ENCODE results near the gene HSPB1. TPM values are rescaled to one million over a fixed set of nuclear protein-coding genes. Genes with fewer than 3 reads are reported as not detected.
A peak's percentile ranks its signal among the peaks of the same experiment; 100 is the strongest.

HSPB1 gene
- total RNA-seq, 3 donors from 2014 or later (not counting 1 experiment from before 2014, with no cell fraction given) = 14.4 to 15.9 (median 14.7) TPM

GRCh38 chr7:76272142-76272541 is 30.3 kb upstream of the HSPB1 start:
- no peak for ATAC-seq

GRCh38 chr7:76272851-76273497 is 29.5 kb upstream of the HSPB1 start:
- H3K9me3 ChIP-seq (ENCODE audit: control insufficient read depth, insufficient read depth, low read length) = no peaks in the 10 kb centered on the region
- Mint-ChIP-seq H3K4me1 (peaks cover 0 to 3% of the 10 kb centered on the region in 2 donors), H3K27ac (no peak overlapping the region), H3K9me3 (no peaks in the 10 kb centered on the region), H3K27me3 (ENCODE audit: low read depth in 2 of 2) (peaks cover 0 to 17% of the 10 kb centered on the region in 2 donors), H3K4me3 (no peak overlapping the region), H3K36me3 (no peaks in the 10 kb centered on the region)
- H3K4me3 ChIP-seq (ENCODE audit: low read length) = no peak overlapping the region
- intact Hi-C loops (cut with micrococcal nuclease) = no loop called here
- no peaks in the 10 kb centered on the region for H3K36me3 ChIP-seq (ENCODE audit: control insufficient read depth, insufficient read depth, low read length)
- no peak for ATAC-seq
- 34% methylated on average over 7 of the region's 7 CpGs for WGBS (ENCODE audit: insufficient coverage)
- H3K27me3 ChIP-seq (ENCODE audit: control insufficient read depth, insufficient read depth, low read length) = peaks cover 2% of the 10 kb centered on the region
- no peak overlapping the region for H3K27ac ChIP-seq (ENCODE audit: low read length)
- no peak for DNase-seq
- no peak for TF ChIP-seq CTCF (IDR thresholded peaks at IDR 0.05)
- peaks cover under 1% of the 10 kb centered on the region for H3K4me1 ChIP-seq (ENCODE audit: control insufficient read depth, insufficient read depth, low read length)

More at GRCh38 chr7:76272142-76272541, 30.3 kb upstream of the HSPB1 start:
- H3K9me3 Mint-ChIP-seq = no peaks in the 10 kb centered on the region
- H3K27me3 ChIP-seq (ENCODE audit: control insufficient read depth, insufficient read depth, low read length) = peaks cover 2% of the 10 kb centered on the region
- H3K4me3 ChIP-seq (ENCODE audit: low read length) = no peak overlapping the region
- H3K4me3 Mint-ChIP-seq = no peak overlapping the region
- no peak for TF ChIP-seq CTCF (IDR thresholded peaks at IDR 0.05)
- peaks cover 0 to 17% of the 10 kb centered on the region in 2 donors for H3K27me3 Mint-ChIP-seq (ENCODE audit: low read depth in 2 of 2)
- intact Hi-C loops (cut with micrococcal nuclease) = no loop called here
- DNase-seq = no peak
- no peaks in the 10 kb centered on the region for H3K36me3 Mint-ChIP-seq
- 93% methylated on average over 6 of the region's 6 CpGs for WGBS (ENCODE audit: insufficient coverage)
- H3K36me3 ChIP-seq (ENCODE audit: control insufficient read depth, insufficient read depth, low read length) = no peaks in the 10 kb centered on the region
- H3K4me1 ChIP-seq (ENCODE audit: control insufficient read depth, insufficient read depth, low read length) = peaks cover 3% of the 10 kb centered on the region
- H3K27ac ChIP-seq (ENCODE audit: low read length) = no peak overlapping the region
- peaks cover 0 to 3% of the 10 kb centered on the region in 2 donors for H3K4me1 Mint-ChIP-seq
- no peaks in the 10 kb centered on the region for H3K9me3 ChIP-seq (ENCODE audit: control insufficient read depth, insufficient read depth, low read length)
- no peak overlapping the region for H3K27ac Mint-ChIP-seq

GRCh38 chr7:76273503-76273902 is 29.0 kb upstream of the HSPB1 start:
- H3K9me3 Mint-ChIP-seq = no peaks in the 10 kb centered on the region
- no peaks in the 10 kb centered on the region for H3K9me3 ChIP-seq (ENCODE audit: control insufficient read depth, insufficient read depth, low read length)
- H3K27ac Mint-ChIP-seq = no peak overlapping the region
- H3K27me3 Mint-ChIP-seq (ENCODE audit: low read depth in 2 of 2) = peaks cover 0 to 13% of the 10 kb centered on the region in 2 donors
- 85% methylated on average over 5 of the region's 5 CpGs for WGBS (ENCODE audit: insufficient coverage)
- H3K36me3 ChIP-seq (ENCODE audit: control insufficient read depth, insufficient read depth, low read length) = no peaks in the 10 kb centered on the region
- H3K27me3 ChIP-seq (ENCODE audit: control insufficient read depth, insufficient read depth, low read length) = peaks cover 2% of the 10 kb centered on the region
- DNase-seq (no peak), ATAC-seq (no peak)
- no peak for TF ChIP-seq CTCF (IDR thresholded peaks at IDR 0.05)
- intact Hi-C loops (cut with micrococcal nuclease) = no loop called here
- H3K4me1 Mint-ChIP-seq = peaks cover 0 to 3% of the 10 kb centered on the region in 2 donors
- H3K4me3 Mint-ChIP-seq = no peak overlapping the region
- H3K27ac ChIP-seq (ENCODE audit: low read length) = no peak overlapping the region
- H3K36me3 Mint-ChIP-seq = no peaks in the 10 kb centered on the region
- H3K4me1 ChIP-seq (ENCODE audit: control insufficient read depth, insufficient read depth, low read length) = no peaks in the 10 kb centered on the region
- H3K4me3 ChIP-seq (ENCODE audit: low read length) = no peak overlapping the region

- H3K4me3 ChIP-seq (ENCODE audit: low read length) = no peak overlapping the region
- Mint-ChIP-seq H3K4me3 (no peak overlapping the region), H3K27ac (no peak overlapping the region), H3K27me3 (ENCODE audit: low read depth in 2 of 2) (peaks cover 28 to 29% of the 10 kb centered on the region in 2 donors), H3K9me3 (no peaks in the 10 kb centered on the region), H3K36me3 (no peaks in the 10 kb centered on the region), H3K4me1 (peaks cover 7 to 16% of the 10 kb centered on the region in 2 donors)
- DNase-seq = no peak
- peak in 2 of 3 donors; percentile 14 to 39 for ATAC-seq
- H3K9me3 ChIP-seq (ENCODE audit: control insufficient read depth, insufficient read depth, low read length) = no peaks in the 10 kb centered on the region
- intact Hi-C loops (cut with micrococcal nuclease) = no loop called here
- H3K36me3 ChIP-seq (ENCODE audit: control insufficient read depth, insufficient read depth, low read length) = no peaks in the 10 kb centered on the region
- 100% methylated on average over 1 of the region's 1 CpG for WGBS (ENCODE audit: insufficient coverage)
- H3K4me1 ChIP-seq (ENCODE audit: control insufficient read depth, insufficient read depth, low read length) = peaks cover 11% of the 10 kb centered on the region
- no peak overlapping the region for H3K27ac ChIP-seq (ENCODE audit: low read length)
- TF ChIP-seq CTCF (IDR thresholded peaks at IDR 0.05) = no peak
- peaks cover 14% of the 10 kb centered on the region for H3K27me3 ChIP-seq (ENCODE audit: control insufficient read depth, insufficient read depth, low read length)
Observed at GRCh38 chr7:76278540-76278939, 23.9 kb upstream of the HSPB1 start.
